Myometrial cell (primary cell): ENCODE measurements around the gene STK10. TPM values are rescaled to one million over a fixed set of nuclear protein-coding genes. Genes with fewer than 3 reads are reported as not detected.

Experiments used
- total RNA-seq: library from RNA; depleted of rRNA; stranded (reverse); fragments of >200 nt; gene quantifications from 2 replicates; pipeline ENCODE4 v1.2.3, GENCODE V29; 2015

Gene STK10
- total RNA-seq = 19.0 and 19.5 TPM in 2 replicates

DNA sequence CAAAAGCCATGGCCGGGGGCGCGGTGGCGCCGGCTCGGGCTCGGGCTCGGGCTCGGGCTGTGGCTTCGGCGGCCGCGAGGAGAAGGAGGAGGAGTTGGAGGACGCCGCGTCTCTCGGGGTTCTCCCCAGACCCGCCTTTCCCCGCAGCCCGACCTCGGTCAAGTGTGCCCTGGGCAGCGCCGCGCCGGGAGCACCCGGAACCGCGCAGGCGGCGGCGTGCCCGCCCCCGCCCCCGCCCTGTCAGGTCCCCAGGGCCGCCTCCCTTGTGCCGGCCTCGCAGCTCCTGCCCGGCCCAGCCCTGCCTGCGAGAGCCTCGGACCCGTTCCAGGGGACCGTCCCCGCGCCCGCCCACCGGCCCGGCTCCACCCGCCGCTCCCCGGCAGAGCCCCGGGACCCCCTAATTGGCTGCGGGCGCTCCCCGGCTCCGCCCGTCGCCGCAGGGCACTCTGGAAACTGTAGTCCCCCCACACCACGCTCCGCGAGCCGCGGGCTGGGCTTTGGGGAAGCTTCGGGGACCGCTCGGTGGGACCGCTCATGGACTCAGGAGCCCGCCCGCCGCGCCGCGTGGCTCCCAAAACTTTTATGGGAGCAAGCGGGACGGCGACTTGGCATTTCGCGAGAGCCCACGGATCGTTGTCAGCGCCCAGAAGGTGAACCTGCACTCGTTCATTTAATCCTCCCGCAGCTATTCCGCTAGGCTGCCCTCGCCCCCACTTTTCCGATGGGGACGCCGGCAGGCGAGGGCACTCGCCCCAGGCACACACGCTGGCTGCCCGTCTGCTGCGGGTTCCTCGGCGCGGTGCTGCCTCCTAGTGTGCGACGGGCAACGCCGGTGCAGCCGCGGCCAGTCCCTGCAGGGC lies at the start of gene STK10:
Gene STK10, minus strand, starts transcription at position 192 of the 860 bp plus-strand sequence. Its CDS starts 182 bp downstream, at position 10.

DNA sequence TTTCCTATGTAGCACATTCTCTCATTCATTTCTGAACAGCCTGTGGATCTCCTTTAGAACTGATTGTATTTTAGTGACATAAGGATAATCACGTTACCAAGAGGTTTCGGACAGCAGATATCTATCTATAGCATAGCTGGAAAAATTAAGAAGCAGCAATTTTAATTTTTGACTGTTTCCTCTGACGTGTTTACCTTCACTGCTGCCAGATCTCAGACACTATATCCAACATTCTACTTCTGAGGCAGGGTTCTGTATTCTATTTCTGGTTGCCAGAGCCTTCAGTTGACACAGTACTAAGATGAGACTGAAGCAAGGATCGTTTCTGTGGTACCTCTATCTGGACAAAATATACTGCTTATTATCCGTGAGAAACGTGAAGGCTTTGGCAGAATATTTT lies 5.8 kb upstream of the STK10 start, which contains the start of gene EFCAB9:
Gene EFCAB9, plus strand, starts transcription at position 301 of the 400 bp plus-strand sequence. Its CDS starts 1 bp downstream, at position 302.

DNA sequence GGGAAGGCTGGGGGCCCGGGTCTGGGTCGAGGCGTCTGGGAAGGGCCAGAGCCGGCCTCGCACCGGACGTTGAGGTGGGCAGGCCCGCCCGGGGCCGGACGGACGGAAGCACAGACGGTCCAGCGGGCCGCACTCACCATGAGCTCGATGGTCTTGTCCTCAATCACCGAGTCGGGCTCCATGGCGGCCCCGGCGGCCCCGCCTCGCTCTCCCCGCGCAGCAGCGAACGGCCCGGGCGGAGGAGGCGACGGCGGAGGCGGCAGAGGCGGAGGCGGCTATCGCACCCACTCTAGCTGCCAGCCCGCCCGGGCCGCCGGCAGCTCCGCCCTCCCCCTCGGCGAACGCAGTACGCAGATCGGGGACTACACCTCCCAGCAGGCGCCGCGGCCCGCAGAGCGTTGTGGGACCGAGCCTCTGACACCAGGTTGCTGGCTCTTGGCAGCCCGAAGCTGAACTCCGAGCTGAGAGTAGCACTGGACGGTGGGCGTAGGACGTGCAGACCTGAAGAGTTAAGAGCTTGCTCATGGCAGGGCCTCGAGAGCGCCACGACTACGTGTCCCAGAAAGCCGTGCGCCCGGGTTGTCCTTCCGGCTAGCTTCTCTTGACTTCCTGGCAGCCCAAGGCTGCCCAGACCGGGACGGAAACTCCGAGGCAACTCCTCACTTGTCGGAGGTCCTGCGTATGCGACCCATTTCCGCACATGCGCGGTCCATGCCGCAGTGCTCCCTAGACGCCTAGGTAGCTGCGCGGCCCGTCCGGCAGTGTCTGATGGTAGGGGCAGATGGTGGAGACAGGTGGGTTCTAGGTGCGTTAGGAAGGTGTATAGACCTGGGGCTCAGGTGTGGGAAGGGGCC lies 181.5 kb downstream of the STK10 start, which contains the start of gene FBXW11:
Gene FBXW11, minus strand, starts transcription at position 318 of the 854 bp plus-strand sequence. Its CDS starts 136 bp downstream, at position 182.

Other genes starting within 250 kb of the STK10 start
- gene FBXW11, start 181.6 kb downstream of the STK10 start, total RNA-seq = 49.6 and 50.0 TPM in 2 replicates
- gene EFCAB9, start 5.9 kb upstream of the STK10 start, total RNA-seq = not detected in 2 replicates
- gene UBTD2, start 95.5 kb upstream of the STK10 start, total RNA-seq = 14.4 and 17.5 TPM in 2 replicates